GM06990 (cell line): ENCODE measurements around the gene C15orf62.

ENCODE experiments used
- DNase-seq: peaks from one replicate; pipeline ENCODE4 v3.0.0-alpha.2; 2011; ENCODE audit not compliant: insufficient read length; ENCODE audit errors: extremely low read depth
- H3K27me3 ChIP-seq: replicated peaks from 2 replicates; pipeline ENCODE4 v1.6.0; 2011; ENCODE audit warnings: low read length; ENCODE audit not compliant: control insufficient read depth, insufficient read depth
- H3K36me3 ChIP-seq: 2 replicates; pipeline ENCODE4 v1.5.1; 2011; ENCODE audit warnings: low read length; ENCODE audit not compliant: control insufficient read depth, insufficient read depth
- H3K4me3 ChIP-seq: replicated peaks from 2 replicates; pipeline ENCODE4 v1.5.1; 2011; ENCODE audit warnings: low read depth, mild to moderate bottlenecking, control low read depth, low read length
- CTCF ChIP-seq: IDR thresholded peaks from 2 replicates; pipeline ENCODE4 v1.5.1; 2011; ENCODE audit warnings: low read length, control low read depth, mild to moderate bottlenecking, inconsistent platforms; ENCODE audit not compliant: insufficient read depth, poor library complexity, severe bottlenecking

Gene C15orf62

GRCh38 chr15:40815042-40815698 lies 45.4 kb downstream of the C15orf62 start:
- Histone ChIP-seq H3K27me3 (no peaks in the 10 kb centered on the region), H3K4me3 (no peak overlapping the region), H3K36me3 (peaks cover 10% of the 10 kb centered on the region)
- no peak for TF ChIP-seq CTCF
- no peak for DNase-seq

- DNase-seq, result no peak
- Histone ChIP-seq H3K36me3 (peaks cover 4% of the 10 kb centered on the region), H3K4me3 (no peak overlapping the region), H3K27me3 (no peaks in the 10 kb centered on the region)
- no peak for TF ChIP-seq CTCF
Measured at GRCh38 chr15:40819048-40819447, 49.3 kb downstream of the C15orf62 start.

- no peak for TF ChIP-seq CTCF
- no peak overlapping the region for H3K4me3 ChIP-seq
- H3K27me3 ChIP-seq, result no peaks in the 10 kb centered on the region
- no peak for DNase-seq
- H3K36me3 ChIP-seq, result no peaks in the 10 kb centered on the region
Measured at GRCh38 chr15:40821195-40821594, 51.4 kb downstream of the C15orf62 start.
